Psoas muscle (tissue), 8 donors: ENCODE data around the gene IPO8. TPM values are rescaled to one million over a fixed set of nuclear protein-coding genes. Genes with fewer than 3 reads are reported as not detected.

Experiments
- ATAC-seq, 4 donors: fragments of 200-7000 bp; cut with Tn5 transposase; one replicate each; pipeline ENCODE4 v1.9.1; 2020; ENCODE audit warnings: moderate library complexity in 3 of 4, mild to moderate bottlenecking in 2 of 4
- DNase-seq, 2 donors: peaks; one replicate each; pipeline ENCODE4 v3.0.0-alpha.2; 2020
- H3K27ac ChIP-seq: fragments of 200-600 bp; one replicate; pipeline ENCODE4 v1.8.0; 2022
- H3K27me3 ChIP-seq, 3 donors: fragments of 200-600 bp in 1 of 3; one replicate each; pipeline versions ENCODE4 v1.6.1 to v1.8.0; 2013 to 2022; ENCODE audit warnings: low read length in 2 of 3, mild to moderate bottlenecking in 2 of 3, moderate library complexity in 1 of 3; ENCODE audit not compliant: insufficient read depth in 3 of 3
- H3K36me3 ChIP-seq, 2 donors: fragments of 200-600 bp in 1 of 2; one replicate each; pipeline versions ENCODE4 v1.6.1 to v1.8.0; 2013 to 2022; ENCODE audit warnings: low read depth in 1 of 2, mild to moderate bottlenecking in 1 of 2, moderate library complexity in 1 of 2; ENCODE audit not compliant: insufficient read depth in 1 of 2
- H3K4me1 ChIP-seq: fragments of 200-600 bp; one replicate; pipeline ENCODE4 v1.8.0; 2022
- H3K4me3 ChIP-seq: fragments of 200-600 bp; one replicate; pipeline ENCODE4 v1.8.0; 2022; ENCODE audit warnings: mild to moderate bottlenecking
- H3K9me3 ChIP-seq: fragments of 200-600 bp; one replicate; pipeline ENCODE4 v1.8.0; 2022
- WGBS, 3 donors: extraction: QIAGEN DNeasy Blood & Tissue Kit; methylation state at CpG; one replicate each; pipeline versions ENCODE4 v1.1.6 to v1.1.7; 2013; 5-methylcytosine and 5-hydroxymethylcytosine counted together
- intact Hi-C, 2 donors: fragments of 100-400 bp; cut with DNase I; formaldehyde crosslinking; loops; one replicate each; pipeline versions ENCODE4 v1.11.0 to v1.14.2; 2022
- polyA plus RNA-seq, 3 donors: library from polyadenylated mRNA; stranded (reverse); fragments of 200-250 nt; gene quantifications; one replicate each; pipeline ENCODE4 v1.2.3, GENCODE V29; 2013
- total RNA-seq, 4 donors: library from RNA; stranded (reverse); fragmentation: NEBNext Ultra II Directional in 2 of 4; extraction: Animal tissue kit (Norgen Biotek cat#: 25700) in 2 of 4; gene quantifications; one replicate each; pipeline versions ENCODE4 v1.2.1 to v1.2.4, GENCODE V29; 2021 to 2023
- TF ChIP-seq, protein P1 (sequence below): fragments of 200-600 bp; IDR thresholded peaks from one replicate; pipeline ENCODE4 v1.8.0; 2022; ENCODE audit warnings: antibody characterized with exemption
- donor health status: healthy with polysubstance abuse.
- donor health status: DM: no; HTN: no; CAD: no; lungs with moderate emphysema.
- donor health status: Bipolar disorder and iron deficiency.
- donor health status: healthy.
- donor health status: DM: yes; HTN: yes; CAD: no.
- donor health status: DM: no; HTN: no; CAD: no.
- donor health status: DM: no; HTN: no; CAD: no.
- donor health status: DM: yes; HTN: yes; CAD: no.

IPO8 gene
- total and polyA plus RNA-seq, 7 donors: 9.8 to 37.2 (median 22.8) TPM

DNA sequence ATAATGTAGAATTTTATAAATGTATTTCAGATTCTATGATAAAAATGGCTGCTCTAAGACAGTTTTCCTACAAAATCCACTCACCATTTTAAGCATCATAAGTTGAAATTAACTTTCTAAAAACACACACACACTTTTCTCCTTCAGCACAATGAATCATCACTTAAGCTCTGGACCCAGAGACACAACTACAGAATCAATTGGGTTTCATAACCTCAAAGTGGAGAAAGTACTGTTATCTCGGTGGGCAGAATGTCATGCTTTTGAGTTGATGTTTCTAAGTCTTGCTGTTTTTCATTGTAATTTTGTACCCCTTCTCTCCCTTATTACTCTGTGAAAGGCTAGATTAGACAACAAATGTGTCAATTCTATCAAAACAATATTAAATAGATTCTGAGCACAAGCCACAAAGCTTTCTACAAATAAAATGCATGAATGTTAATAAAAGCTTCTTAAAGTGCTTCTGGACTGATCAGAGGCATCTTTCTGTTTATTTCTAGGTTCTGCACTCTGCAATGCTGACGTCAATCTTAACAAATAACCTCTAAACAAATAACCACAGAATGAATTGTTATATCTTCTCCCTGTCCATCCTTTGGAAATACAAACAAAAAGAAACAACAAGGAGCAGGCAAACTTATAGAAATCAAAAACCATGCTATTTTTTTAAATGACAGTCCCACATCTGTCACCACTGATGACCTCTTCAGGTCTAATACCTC, 8.2 kb downstream of the IPO8 start:
- TF ChIP-seq, protein P1, sequence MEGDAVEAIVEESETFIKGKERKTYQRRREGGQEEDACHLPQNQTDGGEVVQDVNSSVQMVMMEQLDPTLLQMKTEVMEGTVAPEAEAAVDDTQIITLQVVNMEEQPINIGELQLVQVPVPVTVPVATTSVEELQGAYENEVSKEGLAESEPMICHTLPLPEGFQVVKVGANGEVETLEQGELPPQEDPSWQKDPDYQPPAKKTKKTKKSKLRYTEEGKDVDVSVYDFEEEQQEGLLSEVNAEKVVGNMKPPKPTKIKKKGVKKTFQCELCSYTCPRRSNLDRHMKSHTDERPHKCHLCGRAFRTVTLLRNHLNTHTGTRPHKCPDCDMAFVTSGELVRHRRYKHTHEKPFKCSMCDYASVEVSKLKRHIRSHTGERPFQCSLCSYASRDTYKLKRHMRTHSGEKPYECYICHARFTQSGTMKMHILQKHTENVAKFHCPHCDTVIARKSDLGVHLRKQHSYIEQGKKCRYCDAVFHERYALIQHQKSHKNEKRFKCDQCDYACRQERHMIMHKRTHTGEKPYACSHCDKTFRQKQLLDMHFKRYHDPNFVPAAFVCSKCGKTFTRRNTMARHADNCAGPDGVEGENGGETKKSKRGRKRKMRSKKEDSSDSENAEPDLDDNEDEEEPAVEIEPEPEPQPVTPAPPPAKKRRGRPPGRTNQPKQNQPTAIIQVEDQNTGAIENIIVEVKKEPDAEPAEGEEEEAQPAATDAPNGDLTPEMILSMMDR: no peak
- DNase-seq: no peak
- no peak for ATAC-seq
- 87 to 97% (median 94%) methylated on average over 2 of the region's 2 CpGs for WGBS, 3 donors
- Histone ChIP-seq H3K36me3 (peaks cover 0 to 31% of the 10 kb centered on the region in 2 donors), H3K4me1 (peaks cover 23% of the 10 kb centered on the region), H3K4me3 (no peak overlapping the region), H3K27me3 (no peaks in the 10 kb centered on the region), H3K9me3 (no peaks in the 10 kb centered on the region), H3K27ac (no peak overlapping the region)
- intact Hi-C loops: no loop called here

DNA sequence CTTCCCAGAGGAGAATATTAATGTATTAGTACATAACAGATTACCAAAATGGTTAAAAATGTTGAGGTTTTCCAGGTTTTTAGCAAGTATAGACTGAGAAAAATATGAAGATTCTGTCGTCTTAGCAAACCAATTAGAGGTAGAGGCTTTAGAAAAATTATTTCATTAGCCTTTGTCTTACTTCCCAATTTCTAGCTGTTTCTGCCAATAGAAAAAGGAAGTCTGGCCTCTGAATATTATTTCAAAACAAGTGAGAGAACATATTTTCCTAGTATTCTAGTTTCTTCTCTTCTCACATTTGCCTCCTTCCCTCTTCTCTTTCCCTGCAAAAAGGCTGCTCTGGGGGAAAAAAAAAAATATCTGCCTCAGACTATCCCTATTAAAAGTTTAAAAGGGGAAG, 16.4 kb downstream of the IPO8 start:
- intact Hi-C loops: no loop called here
- TF ChIP-seq, protein P1: no peak
- DNase-seq (no peak), ATAC-seq (no peak)
- Histone ChIP-seq H3K27ac (no peak overlapping the region), H3K9me3 (no peaks in the 10 kb centered on the region), H3K4me1 (no peaks in the 10 kb centered on the region), H3K36me3 (peaks cover 0 to 98% of the 10 kb centered on the region in 2 donors), H3K4me3 (no peak overlapping the region), H3K27me3 (no peaks in the 10 kb centered on the region)
- 88 to 92% (median 91%) methylated on average over 1 of the region's 1 CpG for WGBS, 3 donors

DNA sequence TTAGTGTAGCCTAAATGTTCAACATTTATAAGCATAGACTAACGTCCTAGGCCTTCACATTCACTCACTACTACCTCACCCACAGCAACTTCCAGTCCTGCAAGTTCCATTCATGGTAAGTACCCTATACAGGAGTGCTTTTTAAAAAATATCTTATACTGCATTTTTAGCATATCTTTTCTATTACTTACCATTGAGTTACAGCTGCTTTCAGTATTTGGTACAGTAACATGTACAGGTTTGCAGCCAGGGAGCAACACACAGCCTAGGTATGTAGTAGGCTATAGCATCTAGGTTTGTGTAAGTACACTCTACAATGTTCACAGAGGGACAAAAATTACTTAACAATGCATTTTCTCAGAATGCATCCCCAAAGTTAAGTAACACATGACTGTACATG, 17.4 kb downstream of the IPO8 start:
- Histone ChIP-seq H3K4me3 (no peak overlapping the region), H3K27ac (no peak overlapping the region), H3K4me1 (no peaks in the 10 kb centered on the region), H3K27me3 (no peaks in the 10 kb centered on the region), H3K36me3 (peaks cover 0 to 98% of the 10 kb centered on the region in 2 donors), H3K9me3 (no peaks in the 10 kb centered on the region)
- TF ChIP-seq, protein P1: no peak
- intact Hi-C loops: no loop called here
- DNase-seq: no peak
- ATAC-seq: no peak
- WGBS, 3 donors: 87 to 96% (median 89%) methylated on average over 1 of the region's 1 CpG

GRCh38 chr12:30661210-30661609, 34.5 kb downstream of the IPO8 start:
- H3K4me3 ChIP-seq: no peak overlapping the region
- intact Hi-C loops: no loop called here
- no peak for DNase-seq
- H3K36me3 ChIP-seq: peaks cover 7 to 97% of the 10 kb centered on the region in 2 donors
- ATAC-seq: peak in 2 of 4 donors; percentile 49 to 62
- no peaks in the 10 kb centered on the region for H3K4me1 ChIP-seq
- no peak overlapping the region for H3K27ac ChIP-seq
- H3K27me3 ChIP-seq: no peaks in the 10 kb centered on the region
- H3K9me3 ChIP-seq: no peaks in the 10 kb centered on the region
- 71 to 74% (median 73%) methylated on average over 4 of the region's 4 CpGs for WGBS, 3 donors
- TF ChIP-seq, protein P1: no peak
